H7 (cell line): ENCODE data around the gene ACP6. TPM values are rescaled to one million over a fixed set of nuclear protein-coding genes. Genes with fewer than 3 reads are reported as not detected.

Source experiments
- DNase-seq: peaks from one replicate; pipeline ENCODE4 v3.0.0; 2012
- H3K27me3 ChIP-seq: 2 replicates; pipeline ENCODE4 v1.6.0; 2011; ENCODE audit warnings: mild to moderate bottlenecking, low read length; ENCODE audit not compliant: control insufficient read depth, insufficient read depth
- H3K36me3 ChIP-seq: replicated peaks from 2 replicates; pipeline ENCODE4 v1.5.1; 2011; ENCODE audit warnings: low read length; ENCODE audit not compliant: control insufficient read depth, insufficient read depth
- H3K4me3 ChIP-seq: 2 replicates; pipeline ENCODE4 v1.5.1; 2011; ENCODE audit warnings: low read depth, mild to moderate bottlenecking, control low read depth, low read length, moderate library complexity; ENCODE audit not compliant: insufficient read depth
- total RNA-seq: library from RNA; depleted of rRNA; stranded (reverse); fragments of >200 nt; shearing (Covaris generic); gene quantifications from 2 replicates; pipeline ENCODE4 v1.2.3, GENCODE V29; 2014

The ACP6 gene
- total RNA-seq, 1 experiment from 2014 or later: 21.0 TPM

DNA sequence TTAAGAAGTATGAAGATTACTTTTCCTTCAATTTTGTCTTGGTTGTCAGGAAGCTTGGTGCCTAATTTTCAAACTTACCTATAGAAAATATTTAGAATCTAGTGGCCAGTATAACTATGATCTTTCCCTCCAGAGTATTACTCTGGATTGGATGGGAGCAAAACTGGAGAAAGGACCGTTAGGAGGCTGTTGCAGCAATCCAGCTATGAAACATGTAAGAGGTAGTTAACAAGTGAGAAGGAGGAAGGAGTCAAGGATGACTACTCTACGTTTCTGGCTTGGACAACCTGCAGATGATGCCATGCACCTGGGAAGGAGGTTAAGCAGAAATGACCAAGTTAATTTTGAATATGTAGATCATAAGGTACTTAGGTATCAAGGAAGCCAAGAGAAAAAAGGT lies 3.5 kb upstream of the ACP6 start:
- Histone ChIP-seq H3K36me3 (no peaks in the 10 kb centered on the region), H3K27me3 (no peaks in the 10 kb centered on the region; the same call in 1 of the 2 replicates), H3K4me3 (no peak overlapping the region)
- no peak for DNase-seq

DNA sequence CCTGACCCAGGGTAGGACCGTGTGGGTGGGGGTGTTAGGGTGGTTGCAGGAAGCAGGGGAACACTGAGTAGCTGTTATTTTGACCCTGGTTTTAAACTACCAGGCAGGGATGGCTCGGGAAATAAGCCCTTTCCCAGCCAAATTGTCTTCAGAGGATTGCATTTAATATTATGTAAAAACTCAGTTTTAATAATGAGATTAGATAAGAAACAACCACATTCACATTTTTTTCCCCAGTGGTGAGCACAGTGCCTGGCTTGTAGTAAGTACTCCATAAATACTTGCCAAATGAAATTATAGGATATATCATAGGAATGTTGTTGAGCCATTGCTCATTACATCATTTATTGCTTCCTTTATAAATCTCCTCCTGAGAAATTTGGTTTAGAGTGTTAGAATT lies 3.1 kb upstream of the ACP6 start:
- no peak overlapping the region for H3K4me3 ChIP-seq
- DNase-seq: no peak
- no peaks in the 10 kb centered on the region; the same call in 1 of the 2 replicates for H3K27me3 ChIP-seq
- no peaks in the 10 kb centered on the region for H3K36me3 ChIP-seq

DNA sequence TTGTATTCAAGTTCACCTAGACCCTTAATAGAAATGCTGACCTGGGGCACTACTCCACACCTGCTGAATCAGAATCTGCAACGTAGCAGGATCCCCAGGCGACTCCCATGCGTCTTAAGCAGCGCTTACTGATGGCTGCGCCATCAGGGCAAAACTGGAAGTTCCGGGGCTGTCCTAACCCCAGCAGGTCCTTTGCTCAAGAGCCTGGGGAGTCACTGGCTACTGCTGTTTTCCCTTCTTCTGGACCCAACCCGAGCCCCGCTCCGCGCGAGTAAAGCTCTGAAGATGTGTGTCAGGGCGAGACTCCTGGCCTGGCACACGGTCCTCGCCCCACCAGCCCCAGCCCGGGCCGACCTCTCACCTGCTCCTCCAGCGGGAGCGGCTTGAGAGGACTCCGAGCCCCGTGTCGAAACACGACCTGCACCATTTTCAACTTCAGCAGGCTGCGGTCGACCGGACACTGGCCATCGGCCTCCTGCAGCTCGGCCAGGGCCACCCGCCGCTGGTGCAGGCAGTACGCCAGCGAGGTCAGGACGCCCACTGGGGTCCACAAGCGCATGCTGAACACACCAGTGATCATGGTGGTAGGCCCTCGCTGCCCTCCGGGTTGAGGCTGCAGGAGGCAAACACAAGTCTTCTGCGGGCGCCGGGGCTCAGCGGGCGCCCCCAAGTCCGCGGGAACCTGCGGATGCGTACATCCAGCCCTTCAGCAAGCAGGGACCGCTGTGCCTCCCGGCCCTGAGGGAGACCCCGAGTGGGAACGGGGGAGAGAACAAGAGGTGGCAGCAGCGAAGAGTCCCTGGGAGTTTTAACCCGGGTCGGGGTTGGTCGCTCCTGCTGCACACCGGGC lies 630 bp downstream of the ACP6 start:
- H3K4me3 ChIP-seq: peak overlapping the region; percentile 79
- peak; percentile 77 for DNase-seq
- no peaks in the 10 kb centered on the region for H3K27me3 ChIP-seq
- no peaks in the 10 kb centered on the region for H3K36me3 ChIP-seq

DNA sequence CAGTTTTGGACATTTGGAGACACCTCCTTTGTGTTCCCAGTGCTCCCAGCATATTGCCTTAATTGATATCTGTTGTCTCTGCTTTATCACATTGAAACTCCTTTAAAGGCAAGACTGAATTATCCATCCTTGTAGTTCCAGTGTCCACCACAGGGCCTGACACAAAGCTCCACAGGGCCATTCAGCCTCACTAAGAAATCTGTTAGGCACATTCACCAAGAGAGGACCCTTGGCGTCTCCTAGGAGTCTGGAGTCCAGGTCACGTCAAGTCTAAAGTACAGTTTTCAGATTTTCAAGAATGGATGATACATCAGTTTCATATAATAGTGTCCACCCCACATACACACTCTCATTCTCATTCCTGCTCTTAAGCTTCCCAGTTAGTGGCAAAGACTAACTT lies 4.8 kb downstream of the ACP6 start:
- H3K36me3 ChIP-seq: no peaks in the 10 kb centered on the region
- H3K27me3 ChIP-seq: no peaks in the 10 kb centered on the region
- peak; percentile 46 for DNase-seq
- no peak overlapping the region for H3K4me3 ChIP-seq

DNA sequence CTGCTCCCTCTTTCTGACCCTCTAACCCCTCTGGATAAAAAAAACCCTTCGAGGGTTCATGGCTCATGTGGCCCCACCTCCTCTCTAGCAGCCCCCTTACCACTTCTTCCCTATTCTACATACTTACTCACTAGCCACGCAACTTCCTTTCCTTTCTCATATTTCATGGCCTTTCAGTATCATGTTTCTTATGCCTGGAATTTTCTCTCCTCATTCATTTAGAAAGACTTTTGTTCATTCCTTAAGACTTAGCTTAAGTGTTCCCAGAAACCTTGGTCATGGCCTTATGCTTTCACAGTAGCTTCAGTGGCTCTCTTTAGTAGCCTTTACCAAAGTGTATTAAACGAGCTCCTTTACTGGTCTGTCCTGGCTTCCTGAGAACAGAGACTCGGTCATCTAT lies 6.1 kb downstream of the ACP6 start:
- Histone ChIP-seq H3K36me3 (peaks cover 2% of the 10 kb centered on the region; the same call in 1 of the 2 replicates), H3K4me3 (no peak overlapping the region), H3K27me3 (no peaks in the 10 kb centered on the region)
- no peak for DNase-seq

DNA sequence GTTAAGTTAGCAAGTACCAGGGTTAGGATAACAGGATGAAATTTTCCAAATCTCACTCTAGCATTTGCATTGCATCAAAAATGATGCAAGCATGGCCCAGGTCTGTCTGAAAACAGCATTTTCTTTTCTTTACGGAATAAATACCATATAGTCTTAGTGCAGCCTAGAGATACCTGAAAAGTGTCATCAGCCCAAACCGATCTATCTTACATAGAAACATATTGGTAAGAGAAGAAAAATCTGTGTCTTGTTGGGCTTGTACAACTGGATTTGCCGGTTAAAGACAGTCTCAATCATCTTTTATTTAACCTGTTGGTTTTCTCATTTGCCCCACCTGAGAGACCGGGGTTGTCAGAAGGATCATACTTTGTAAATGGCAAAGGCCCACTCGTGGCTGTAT lies 15.8 kb downstream of the ACP6 start:
- H3K27me3 ChIP-seq: no peaks in the 10 kb centered on the region
- DNase-seq: no peak
- no peak overlapping the region for H3K4me3 ChIP-seq
- peaks cover 22% of the 10 kb centered on the region for H3K36me3 ChIP-seq

DNA sequence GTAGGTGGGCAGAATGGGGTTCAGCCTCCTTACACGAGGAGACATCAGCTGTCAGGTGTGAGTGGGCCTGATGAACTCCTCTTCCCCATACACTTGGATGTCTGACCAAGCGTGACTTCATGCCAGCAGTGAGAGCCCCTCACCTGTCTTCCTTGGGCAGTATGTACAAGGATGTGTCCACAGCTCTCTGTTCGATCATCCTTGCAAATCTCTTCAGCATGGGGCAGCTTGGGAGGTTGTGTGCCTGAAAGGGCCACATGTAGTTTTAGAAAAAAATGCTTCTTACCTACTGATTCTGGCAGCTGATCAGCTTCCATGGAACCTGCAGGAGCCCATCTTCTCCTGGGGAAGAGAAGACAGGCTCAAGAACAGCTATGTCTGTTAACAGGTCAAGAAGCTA lies 18.0 kb downstream of the ACP6 start:
- H3K27me3 ChIP-seq: no peaks in the 10 kb centered on the region
- DNase-seq: no peak
- peaks cover 25% of the 10 kb centered on the region for H3K36me3 ChIP-seq
- H3K4me3 ChIP-seq: no peak overlapping the region

DNA sequence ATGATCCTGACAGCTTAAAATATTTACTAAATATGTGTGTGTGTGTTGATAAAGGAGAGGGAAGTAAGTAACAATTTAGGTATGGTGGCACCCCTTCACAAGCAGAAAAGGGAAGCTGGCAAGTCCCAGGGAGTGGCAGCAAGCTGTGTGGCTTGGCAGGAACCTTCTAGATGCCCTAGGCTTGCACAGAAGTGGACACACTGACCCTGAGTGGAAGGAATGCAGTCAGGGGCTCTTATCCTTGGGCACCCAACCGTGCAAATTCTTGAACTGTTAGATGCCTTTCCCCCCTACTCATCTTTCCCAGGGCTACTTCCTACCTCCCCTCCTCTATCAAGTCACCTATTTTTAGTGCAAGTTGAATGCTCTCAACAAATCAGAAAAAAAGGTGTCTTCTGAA lies 18.9 kb downstream of the ACP6 start:
- H3K4me3 ChIP-seq: no peak overlapping the region
- DNase-seq: no peak
- no peaks in the 10 kb centered on the region for H3K27me3 ChIP-seq
- H3K36me3 ChIP-seq: peaks cover 25% of the 10 kb centered on the region

DNA sequence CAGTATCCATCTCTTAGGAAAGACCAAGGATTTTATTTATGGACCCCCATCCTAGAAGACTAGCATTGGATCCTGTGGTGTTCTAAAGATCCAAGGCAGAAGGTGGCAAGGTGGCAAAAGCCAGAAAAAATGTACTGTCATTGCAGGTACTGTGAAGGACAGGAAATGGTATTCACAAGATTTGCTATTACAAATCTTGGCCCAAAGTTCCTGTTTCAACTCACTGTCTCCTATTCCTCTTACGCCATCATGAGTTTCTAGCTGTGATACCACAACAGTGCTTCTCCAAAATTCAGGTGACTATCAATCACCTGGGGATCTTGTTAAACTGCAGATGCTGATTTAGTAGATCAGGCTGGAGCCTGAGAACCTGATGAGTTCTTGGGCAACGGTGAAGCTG lies 21.4 kb downstream of the ACP6 start:
- no peaks in the 10 kb centered on the region for H3K27me3 ChIP-seq
- no peak for DNase-seq
- H3K36me3 ChIP-seq: peaks cover 20% of the 10 kb centered on the region
- H3K4me3 ChIP-seq: no peak overlapping the region

DNA sequence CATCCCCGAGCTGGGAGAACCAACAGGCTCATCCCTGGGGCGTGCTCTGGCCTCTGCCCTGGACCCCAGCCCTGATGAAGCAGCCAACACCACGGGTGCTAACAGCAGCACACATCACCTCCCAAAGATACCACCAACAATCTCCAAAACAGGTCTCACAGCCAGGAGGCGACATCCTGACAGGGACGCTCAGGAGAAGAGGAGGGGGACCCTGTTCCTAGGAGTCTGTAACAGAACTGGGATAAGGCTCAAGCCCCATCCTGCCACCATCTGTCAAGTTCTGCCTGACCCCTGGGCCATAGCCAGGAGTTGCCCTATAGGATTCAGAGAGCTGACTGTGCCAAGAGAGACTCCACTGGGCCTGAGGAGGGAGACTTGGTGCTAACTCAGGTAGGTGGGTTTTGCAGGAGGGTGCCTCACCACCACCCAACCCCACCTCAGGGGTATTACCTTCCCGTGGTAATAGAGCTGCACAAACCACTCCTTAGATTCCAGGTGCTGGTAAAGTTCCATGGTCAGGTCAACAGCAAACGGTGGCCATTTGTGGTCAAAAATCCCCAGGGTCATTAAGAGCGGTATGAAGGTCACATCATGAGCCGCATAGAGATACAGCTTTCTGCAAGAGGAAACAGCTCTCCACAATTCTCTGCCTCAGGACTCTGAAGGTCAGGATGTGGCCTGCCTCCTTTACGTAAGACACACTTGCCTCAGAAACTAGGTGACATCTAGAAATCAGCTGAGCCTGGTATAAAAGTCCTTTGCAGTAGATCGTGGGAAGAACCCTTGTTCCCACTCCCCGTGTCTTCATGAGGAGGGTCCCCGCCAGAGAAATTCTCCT lies 22.3 kb downstream of the ACP6 start:
- Histone ChIP-seq H3K4me3 (no peak overlapping the region), H3K36me3 (peaks cover 20% of the 10 kb centered on the region), H3K27me3 (no peaks in the 10 kb centered on the region)
- no peak for DNase-seq

DNA sequence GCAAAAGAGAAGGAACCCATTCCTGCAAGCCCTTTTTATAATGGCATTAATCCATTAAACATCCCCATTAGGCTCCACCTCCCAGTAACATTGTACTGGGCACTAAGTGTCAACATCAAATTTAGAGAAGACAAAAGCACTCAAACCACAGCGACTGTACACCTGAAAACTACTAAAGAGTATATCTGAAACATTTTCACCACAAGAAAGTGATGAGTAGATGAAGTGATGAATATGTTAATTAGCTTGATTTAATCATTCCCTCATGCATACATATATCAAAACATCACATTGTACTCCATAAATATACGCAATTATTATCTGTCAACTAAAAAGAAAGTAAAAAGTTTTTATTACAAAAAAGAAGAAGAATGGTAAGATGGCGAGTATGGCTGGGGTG lies 26.4 kb downstream of the ACP6 start:
- no peak for DNase-seq
- peaks cover 3% of the 10 kb centered on the region for H3K36me3 ChIP-seq
- H3K27me3 ChIP-seq: no peaks in the 10 kb centered on the region
- no peak overlapping the region for H3K4me3 ChIP-seq

DNA sequence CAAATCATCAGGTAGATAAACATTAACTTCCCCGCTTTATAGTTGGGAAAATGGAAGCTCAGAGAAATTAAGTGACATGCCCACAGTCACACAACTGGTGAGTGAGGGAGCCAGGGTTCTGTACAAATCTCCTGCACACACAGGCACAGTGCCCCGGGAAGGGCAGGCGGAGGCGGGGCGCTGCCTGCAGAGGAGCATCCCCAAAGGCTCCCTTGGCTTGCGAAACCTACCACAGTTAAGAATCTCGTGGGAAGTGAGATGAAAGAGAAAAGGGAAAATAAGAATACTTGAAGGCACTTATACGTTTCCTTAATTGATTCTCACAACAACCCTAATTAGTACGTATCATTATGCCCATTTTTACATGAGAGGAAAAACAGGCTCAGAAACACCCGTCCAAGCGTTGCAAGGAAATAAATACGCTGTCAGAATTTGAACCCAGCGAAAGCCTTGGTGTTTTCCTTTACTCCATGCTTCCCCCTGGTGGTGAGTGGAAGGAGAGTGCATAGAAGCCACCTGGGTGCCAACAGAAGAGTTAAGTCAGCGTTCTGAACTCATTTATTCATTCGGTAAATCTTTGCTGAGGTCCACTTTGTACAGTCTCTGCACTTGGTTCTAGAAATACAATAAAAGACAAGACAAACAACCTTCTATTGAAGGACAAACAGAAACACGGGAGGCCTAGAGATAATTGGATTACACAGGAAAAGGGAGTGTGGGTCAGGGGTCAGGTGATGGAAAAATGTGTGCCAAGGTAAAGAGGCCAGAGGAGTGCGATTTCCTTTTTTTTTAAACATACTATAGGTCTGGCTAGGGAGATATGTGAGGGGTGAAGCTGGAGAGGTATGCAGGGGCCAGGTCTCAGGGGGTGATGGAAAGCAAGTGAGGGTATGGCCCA lies 28.4 kb downstream of the ACP6 start:
- peak; percentile 77 for DNase-seq
- H3K27me3 ChIP-seq: no peaks in the 10 kb centered on the region
- H3K36me3 ChIP-seq: no peaks in the 10 kb centered on the region; the same call in 1 of the 2 replicates
- no peak overlapping the region for H3K4me3 ChIP-seq

DNA sequence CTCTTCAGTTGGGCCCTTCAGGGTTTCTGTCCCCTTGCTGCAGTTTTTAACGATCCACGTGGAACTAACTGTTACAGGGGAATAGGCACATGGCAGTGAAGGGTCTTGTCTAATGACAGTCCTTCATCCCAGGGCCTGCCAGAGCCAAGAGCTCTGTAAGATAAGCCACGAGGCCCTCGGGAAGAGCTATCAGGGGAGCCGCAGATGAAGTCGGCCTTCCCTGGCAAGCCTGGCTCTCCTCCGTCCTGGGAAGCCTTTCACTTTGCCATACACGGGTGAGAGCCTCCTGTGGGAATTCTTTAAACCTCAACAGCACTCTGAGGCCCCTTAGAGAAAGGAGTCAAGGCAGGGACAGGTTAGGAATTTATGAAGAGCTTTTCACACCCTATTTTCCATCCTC lies 29.0 kb downstream of the ACP6 start:
- no peak overlapping the region for H3K4me3 ChIP-seq
- H3K36me3 ChIP-seq: no peaks in the 10 kb centered on the region; the same call in 1 of the 2 replicates
- H3K27me3 ChIP-seq: no peaks in the 10 kb centered on the region
- DNase-seq: no peak

DNA sequence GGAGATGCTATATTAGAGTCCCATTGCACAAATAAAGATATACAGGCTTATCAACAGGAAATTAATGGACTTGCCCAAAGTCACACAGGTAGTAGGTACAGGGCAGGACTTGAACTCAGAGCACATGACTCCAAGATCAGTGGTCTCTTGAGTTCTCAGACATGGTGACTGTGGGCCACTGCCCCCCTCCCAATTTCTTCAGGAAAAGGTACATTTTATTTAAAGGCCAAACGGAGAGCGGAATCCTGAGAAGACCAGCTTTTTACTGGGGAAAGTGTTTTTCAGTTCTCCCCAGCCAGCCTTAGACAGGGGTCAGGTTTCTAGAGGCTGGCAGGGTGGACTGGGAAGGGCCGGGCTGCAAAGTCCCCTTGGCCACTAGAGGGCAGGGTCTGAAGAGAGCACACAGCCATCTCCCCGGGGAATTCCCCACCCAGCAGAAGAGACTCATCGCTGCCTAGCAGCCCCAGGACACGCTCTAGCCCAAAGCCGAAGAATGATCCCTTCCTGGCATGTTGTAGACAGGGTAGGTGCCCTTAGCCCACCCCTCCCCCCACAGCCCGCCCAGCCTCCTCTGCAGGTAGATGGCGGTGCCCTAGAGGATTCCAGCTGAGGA lies 29.7 kb downstream of the ACP6 start:
- no peaks in the 10 kb centered on the region for H3K27me3 ChIP-seq
- no peak overlapping the region for H3K4me3 ChIP-seq
- peak; percentile 89 for DNase-seq
- H3K36me3 ChIP-seq: no peaks in the 10 kb centered on the region; the same call in 1 of the 2 replicates
